ENCODE results near the gene ODAD3. TPM values are rescaled to one million over a fixed set of nuclear protein-coding genes. Genes with fewer than 3 reads are reported as not detected.

Gene ODAD3
- total and polyA plus RNA-seq, 10 of the 15 experiments (the other 5 are each of a cell fraction or from before 2014, with no cell fraction given): 0.11 to 0.39 (median 0.28) TPM; not detected in 7

DNA sequence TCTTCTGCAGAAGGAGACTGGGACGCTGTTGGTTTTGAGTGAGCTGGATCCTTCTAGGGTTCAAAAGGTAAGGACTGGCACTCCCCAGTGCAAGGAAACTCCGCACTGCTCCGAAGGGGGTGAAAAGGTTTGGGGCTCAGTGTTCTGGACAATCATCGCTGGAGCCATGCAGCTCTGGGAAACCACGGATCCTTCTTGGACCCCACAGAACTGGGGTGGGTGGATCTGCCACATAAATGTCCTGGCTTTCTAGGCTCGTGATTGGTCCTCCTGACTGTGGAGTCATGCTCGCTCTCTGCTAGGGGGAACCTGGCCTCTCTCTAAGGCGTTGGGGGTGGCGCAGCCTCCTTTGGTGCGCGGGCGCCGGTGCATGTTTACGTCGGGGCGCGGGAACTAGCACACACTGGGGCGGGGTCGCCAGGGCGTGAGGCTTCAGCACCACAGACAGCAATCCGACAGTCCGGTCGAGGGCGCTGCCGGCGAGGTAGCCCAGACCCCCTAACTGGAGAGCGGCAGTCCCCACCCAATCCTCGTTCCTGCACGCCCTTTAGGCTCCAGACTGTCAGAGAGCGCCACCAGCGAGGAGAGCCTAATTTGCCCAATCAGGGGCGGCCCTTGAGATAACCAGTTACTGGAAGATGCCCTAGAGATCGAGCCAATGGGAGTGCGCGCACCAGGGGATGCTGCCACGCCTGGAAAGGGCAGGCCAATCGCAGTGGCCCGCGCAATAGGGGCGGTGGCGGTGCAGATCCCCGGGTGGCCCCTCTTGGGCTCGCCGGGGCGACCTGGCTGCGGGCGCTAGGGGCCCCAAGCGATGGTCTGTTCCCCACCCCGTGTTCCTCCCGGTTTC, 46.8 kb upstream of the ODAD3 start (continued):
- TF ChIP-seq NRF1 (conservative IDR thresholded peaks at IDR 0.05; ENCODE audit: low read depth, low read length) (0 out of 2 replicates have a peak, but pooled peaks have one; percentile 6), MEF2A (IDR thresholded peaks at IDR 0.05; ENCODE audit: insufficient read depth, low read depth, low read length) (no peak)

- SMC1A ChIA-PET (ENCODE audit: uncharacterized antibody, unreplicated experiment): interaction anchor here (2.4 kb wide), 1 partner anchor 100 kb away, joined by 29 read pairs; no protein-coding TSS in a partner anchor
- ATAC-seq (no peak), DNase-seq (ENCODE audit: low read depth, low spot score) (no peak), FAIRE-seq (no peak)
- RAD21 ChIA-PET (ENCODE audit: unreplicated experiment): interaction anchor here (2.2 kb wide), 1 partner anchor 105 kb away, joined by 36 read pairs; the partner anchor contains the start of gene SWSAP1
- H4K20me1 ChIP-seq (ENCODE audit: control insufficient read depth, insufficient read depth): no peaks in the 10 kb centered on the region
- H3K4me3 ChIP-seq: peak within 1 kb of the TSS; percentile 40; the same call in 1 of the 2 replicates
- peak within 1 kb of the TSS; percentile 47 for H2AFZ ChIP-seq (ENCODE audit: control insufficient read depth, low read depth, low read length)
- CTCF ChIA-PET: interaction anchor here (3.3 kb wide), 1 partner anchor 99 kb away, joined by 76 read pairs; no protein-coding TSS in a partner anchor
- no peaks in the 10 kb centered on the region; the same call in 2 of the 3 replicates for H3K9me3 ChIP-seq (replicated peaks; ENCODE audit: control insufficient read depth, insufficient read depth, low read length)
- no peaks in the 10 kb centered on the region for H3K79me2 ChIP-seq (ENCODE audit: control insufficient read depth, insufficient read depth, low read length)
- in situ Hi-C loops (cut with MboI): no loop called here
- peak within 1 kb of the TSS; percentile 87 for H3K4me2 ChIP-seq (ENCODE audit: control insufficient read depth, insufficient read depth)
- peak; percentile 25 for TF ChIP-seq SUZ12 (IDR thresholded peaks at IDR 0.05; ENCODE audit: unreplicated experiment)
- TF ChIP-seq ZSCAN29 (IDR thresholded peaks at IDR 0.05): no peak
- no peak for TF ChIP-seq ZNF384 (IDR thresholded peaks at IDR 0.05; ENCODE audit: borderline replicate concordance, low read depth, low read length)
- TF ChIP-seq BCLAF1 (IDR thresholded peaks at IDR 0.05): no peak
- TF ChIP-seq NFYB (IDR thresholded peaks at IDR 0.05; ENCODE audit: insufficient read depth, low read depth, low read length): 0 out of 2 replicates have a peak, but pooled peaks have one; percentile 13
- no peak for TF ChIP-seq RAD21 (IDR thresholded peaks at IDR 0.05; ENCODE audit: insufficient read depth, low read depth, low read length)
- POLR2A ChIA-PET: no interaction called here
- intact Hi-C loops (cut with micrococcal nuclease; ENCODE audit: unreplicated experiment): no loop called here
- H3K4me1 ChIP-seq (ENCODE audit: control insufficient read depth, insufficient read depth, low read length): peaks cover 19% of the 10 kb centered on the region
- no peak within 1 kb of the TSS for H3K27ac ChIP-seq (ENCODE audit: control insufficient read depth, insufficient read depth)
- no TSS peak for BruUV-seq (replicated peaks)
- no peak within 1 kb of the TSS for H3K9ac ChIP-seq (ENCODE audit: control insufficient read depth, insufficient read depth, low read length)
- peaks cover 8 to 10% of the 10 kb centered on the region in 2 experiments for H3K27me3 ChIP-seq (replicated peaks in 1 of 2; ENCODE audit: control insufficient read depth in 2 of 2, insufficient read depth in 2 of 2, low read length in 1 of 2)
- no peaks in the 10 kb centered on the region for H3K36me3 ChIP-seq (ENCODE audit: control insufficient read depth in 2 of 2, insufficient read depth in 2 of 2, low read length in 1 of 2)
- WGBS (ENCODE audit: insufficient coverage, insufficient replicate concordance, low lambda C conversion rate, missing lambda C conversion rate): 61% methylated on average over 26 of the region's 77 CpGs
These were observed 46.0 kb upstream of the ODAD3 start, which contains the start of gene ELAVL3 for GRCh38 chr19:11480715-11481533. ELAVL3 (minus strand) TSS chr19:11481046; CDS start chr19:11480608, 438 bp downstream.

All from GM12878 (cell line).